NCI-H2107 treated with DMSO at 0.1 percent for 48 hours (cell line): ENCODE data around the gene FBXL16.

Experiments used
- DNase-seq: peaks from one replicate; lab custom pipeline; 2025; ENCODE audit not compliant: unreplicated experiment; lab: John Stamatoyannopoulos, UW

Gene FBXL16

GRCh38 chr16:666572-666971, 39.0 kb downstream of the FBXL16 start:
- DNase-seq, result no peak

- no peak for DNase-seq
Measured at GRCh38 chr16:662597-662996, 43.0 kb downstream of the FBXL16 start.

GRCh38 chr16:662095-662494, 43.5 kb downstream of the FBXL16 start:
- no peak for DNase-seq

- no peak for DNase-seq
Measured at GRCh38 chr16:661184-661821, 44.3 kb downstream of the FBXL16 start.

- DNase-seq, result no peak
Measured at GRCh38 chr16:660459-661183, 45.0 kb downstream of the FBXL16 start.

GRCh38 chr16:660132-660458, 45.5 kb downstream of the FBXL16 start:
- no peak for DNase-seq

GRCh38 chr16:659618-660017, 46.0 kb downstream of the FBXL16 start:
- no peak for DNase-seq

GRCh38 chr16:658679-659571, 46.7 kb downstream of the FBXL16 start:
- no peak for DNase-seq

GRCh38 chr16:657487-657886, 48.1 kb downstream of the FBXL16 start:
- DNase-seq, result no peak

GRCh38 chr16:654034-654433, 51.6 kb downstream of the FBXL16 start:
- no peak for DNase-seq

- no peak for DNase-seq
Measured at GRCh38 chr16:652454-653305, 52.9 kb downstream of the FBXL16 start.

- DNase-seq, result no peak
Measured at GRCh38 chr16:651844-652243, 53.8 kb downstream of the FBXL16 start.

- DNase-seq, result no peak
Measured at GRCh38 chr16:649631-650030, 56.0 kb downstream of the FBXL16 start.

- DNase-seq, result peak; percentile 78
Measured at GRCh38 chr16:648781-649589, 56.6 kb downstream of the FBXL16 start, which contains the start of gene WDR90. Gene WDR90, plus strand, starts transcription at chr16:649365. Its CDS starts 52 bp downstream, at chr16:649417.

- DNase-seq, result peak; percentile 13
Measured at GRCh38 chr16:648071-648780, 57.4 kb downstream of the FBXL16 start.

- DNase-seq, result no peak
Measured at GRCh38 chr16:647173-647902, 58.3 kb downstream of the FBXL16 start.

- no peak for DNase-seq
Measured at GRCh38 chr16:646679-647172, 58.9 kb downstream of the FBXL16 start.

- DNase-seq, result no peak
Measured at GRCh38 chr16:645852-646678, 59.5 kb downstream of the FBXL16 start.
